Activated CD4-positive, CD25-positive, alpha-beta regulatory T cell treated with anti-CD3 and anti-CD28 coated beads, Interleukin-2, amount 50 U/mL, for 72 hours (primary cell): ENCODE measurements around the gene BNIP2.
"Not testable (repeated sequence)": the region's sequence is repeated elsewhere in the genome, so short reads cannot be mapped to it uniquely, and the experiment has no call there.

Experiments used
- DNase-seq: peaks from one replicate; pipeline ENCODE4 v3.0.0; 2021

BNIP2 gene, protein sequence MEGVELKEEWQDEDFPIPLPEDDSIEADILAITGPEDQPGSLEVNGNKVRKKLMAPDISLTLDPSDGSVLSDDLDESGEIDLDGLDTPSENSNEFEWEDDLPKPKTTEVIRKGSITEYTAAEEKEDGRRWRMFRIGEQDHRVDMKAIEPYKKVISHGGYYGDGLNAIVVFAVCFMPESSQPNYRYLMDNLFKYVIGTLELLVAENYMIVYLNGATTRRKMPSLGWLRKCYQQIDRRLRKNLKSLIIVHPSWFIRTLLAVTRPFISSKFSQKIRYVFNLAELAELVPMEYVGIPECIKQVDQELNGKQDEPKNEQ

DNA sequence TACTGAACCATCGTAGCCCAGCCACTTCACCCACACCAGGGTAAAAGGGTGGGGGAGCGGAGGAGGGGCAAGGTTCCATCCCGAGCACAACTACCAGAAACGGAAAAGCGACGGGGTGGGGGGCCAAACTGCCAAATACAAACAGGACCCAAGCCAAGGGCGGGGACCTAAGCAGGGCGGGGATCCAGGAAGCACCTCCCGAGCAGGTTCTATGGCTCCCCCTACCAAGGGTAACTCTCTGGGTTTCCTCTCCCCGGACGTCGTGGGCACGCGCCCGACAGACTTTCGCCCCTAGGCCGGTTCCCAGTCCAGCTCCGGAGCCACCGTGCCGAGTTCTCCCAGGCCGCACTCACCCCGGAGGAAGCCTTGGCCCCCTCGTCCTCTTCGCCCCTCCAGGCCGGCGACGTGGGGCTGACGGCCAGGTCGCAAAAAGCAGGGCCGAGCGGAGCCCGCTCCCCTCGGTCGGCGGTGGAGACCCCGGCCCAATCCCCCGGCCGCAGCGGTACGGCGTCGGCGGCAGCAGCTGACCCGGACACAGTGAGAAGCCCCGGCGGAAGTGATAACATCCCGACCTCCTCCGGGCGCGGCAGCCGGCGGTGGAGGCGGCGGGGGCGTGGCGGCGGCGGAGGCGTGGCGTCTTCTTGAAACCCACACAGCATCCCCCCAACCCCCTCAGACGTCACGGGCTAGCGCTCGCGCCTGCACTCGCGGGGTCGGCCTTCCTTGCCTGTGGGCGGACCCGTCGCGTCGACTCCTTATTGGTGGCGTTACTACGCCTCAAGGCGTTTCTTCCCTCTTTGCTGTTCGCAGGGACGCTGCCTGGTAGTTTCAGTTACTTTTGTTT, at the start of gene BNIP2:
TSS of gene BNIP2 (minus strand) at position 539 of the 844 bp plus-strand sequence. CDS start 6,863 bp downstream, outside the sequence.
- peak; percentile 98 for DNase-seq

DNA sequence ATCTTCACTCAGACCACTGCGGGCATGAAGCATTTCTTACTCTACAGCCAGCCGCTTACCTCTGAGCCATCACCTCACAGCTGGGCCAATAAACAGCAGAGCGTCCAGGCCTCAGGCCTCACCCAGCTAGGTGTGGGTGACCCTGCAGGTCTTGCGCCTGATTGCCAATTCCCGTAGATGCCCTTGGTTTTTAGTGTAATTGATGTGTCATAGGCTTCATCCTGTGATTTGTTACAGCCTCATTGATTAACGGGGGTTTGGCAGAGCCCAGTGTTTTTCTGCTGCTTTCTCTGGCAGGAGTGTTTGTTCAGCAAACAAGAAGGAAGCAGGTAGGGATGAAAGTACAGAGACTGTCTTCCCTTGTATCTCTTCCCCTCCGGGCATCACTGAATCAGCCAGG, 49.6 kb upstream of the BNIP2 start:
- no peak for DNase-seq

DNA sequence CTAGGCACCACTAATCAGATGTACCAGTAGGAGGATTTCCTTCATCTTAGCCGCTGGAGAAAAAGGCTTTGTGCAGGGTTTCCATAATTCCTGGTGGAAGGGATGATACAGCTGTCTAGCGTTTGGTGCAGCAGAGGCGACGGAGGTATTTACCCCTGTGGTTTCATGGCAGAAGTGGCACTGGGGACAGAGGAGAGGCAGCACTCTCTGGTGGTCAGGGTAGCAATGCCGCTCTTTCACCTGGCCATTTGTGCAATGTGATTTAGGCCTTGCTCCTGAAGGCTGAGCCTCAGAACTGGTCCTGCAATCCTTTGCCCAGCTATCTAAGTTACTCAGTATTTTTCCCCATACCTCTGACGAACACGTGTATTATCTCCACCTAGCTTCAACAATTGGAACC, 47.1 kb upstream of the BNIP2 start:
- no peak for DNase-seq

DNA sequence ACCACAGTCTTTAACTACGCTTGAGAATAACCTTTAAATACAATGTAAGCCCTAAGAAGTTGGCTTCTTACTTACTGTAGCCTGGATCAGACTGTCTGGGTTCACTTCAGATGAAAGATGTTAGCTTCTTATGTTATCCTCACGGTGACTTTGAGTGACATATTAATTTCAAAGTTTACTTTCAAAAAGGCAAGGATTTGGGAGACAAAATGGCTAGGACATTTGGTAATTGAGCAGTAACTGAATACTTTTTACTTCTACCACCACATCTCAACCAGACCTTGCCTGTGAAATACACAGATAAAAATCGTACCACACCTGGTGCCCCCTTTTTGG, 36.0 kb upstream of the BNIP2 start:
- DNase-seq: no peak

DNA sequence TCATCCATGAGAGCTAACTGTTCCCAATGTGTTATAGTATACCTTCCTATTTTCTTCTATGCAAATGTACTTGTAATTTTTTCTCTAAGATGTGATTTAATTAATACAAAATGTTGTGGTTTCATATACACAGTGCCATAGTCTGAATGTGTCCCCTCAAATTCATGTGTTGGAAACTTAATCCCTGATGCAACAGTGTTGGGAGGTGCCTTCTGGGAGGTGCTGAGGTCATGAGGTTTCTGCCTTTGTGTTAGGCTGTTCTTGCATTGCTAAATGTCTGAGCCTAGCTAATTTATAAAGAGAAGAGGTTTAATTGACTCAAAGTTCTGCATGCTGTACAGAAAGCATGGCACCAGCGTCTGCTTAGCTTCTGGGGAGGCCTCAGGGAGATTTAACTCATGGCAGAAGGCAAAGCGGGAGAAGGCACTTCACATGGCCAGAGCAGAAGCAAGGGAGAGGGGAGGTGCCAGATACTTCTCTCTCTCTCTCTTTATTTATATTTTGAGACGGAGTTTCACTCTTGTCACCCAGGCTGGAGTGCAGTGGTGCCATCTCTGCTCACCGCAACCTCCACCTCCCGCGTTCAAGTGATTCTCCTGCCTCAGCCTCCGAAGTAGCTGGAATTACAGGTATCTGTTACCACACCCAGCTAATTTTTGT, 34.7 kb upstream of the BNIP2 start:
- no peak for DNase-seq

DNA sequence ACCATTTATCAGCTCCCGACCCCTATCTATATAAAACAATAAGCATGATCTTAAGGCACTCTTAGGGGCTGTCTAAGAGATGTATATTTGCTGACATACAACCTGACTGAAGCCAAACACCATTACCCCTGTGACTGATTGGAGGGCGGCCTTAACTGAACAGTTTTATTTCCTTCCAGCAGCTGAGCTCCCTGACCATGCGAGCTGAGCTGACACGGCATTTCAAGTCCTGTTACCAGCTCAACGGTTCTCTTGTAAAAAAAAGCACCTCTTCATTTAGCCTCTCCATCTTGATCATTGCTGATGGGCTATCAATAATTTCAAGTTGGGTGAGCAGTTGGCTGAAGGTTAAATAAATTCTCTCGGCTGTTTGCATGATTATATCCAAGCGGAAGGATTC, 33.4 kb upstream of the BNIP2 start:
- no peak for DNase-seq

DNA sequence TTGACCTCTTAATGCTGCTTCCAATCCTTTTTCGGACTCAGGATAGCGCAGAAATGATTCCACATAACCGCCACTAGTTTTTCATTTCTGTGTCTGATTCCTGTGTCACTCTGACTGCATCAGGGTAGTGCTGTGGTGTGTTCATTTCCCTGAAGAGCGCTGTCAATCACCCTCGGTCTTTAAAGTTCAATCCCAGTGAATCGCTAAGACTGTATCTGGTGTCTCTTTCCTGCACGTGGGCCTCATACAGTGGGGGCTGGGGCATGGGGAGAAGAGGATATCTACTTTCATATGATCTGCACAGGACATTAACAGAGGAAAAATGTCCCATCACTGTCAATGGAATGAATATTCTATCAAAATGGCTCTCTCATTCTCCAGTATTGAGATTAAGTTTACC, 32.9 kb upstream of the BNIP2 start:
- no peak for DNase-seq

DNA sequence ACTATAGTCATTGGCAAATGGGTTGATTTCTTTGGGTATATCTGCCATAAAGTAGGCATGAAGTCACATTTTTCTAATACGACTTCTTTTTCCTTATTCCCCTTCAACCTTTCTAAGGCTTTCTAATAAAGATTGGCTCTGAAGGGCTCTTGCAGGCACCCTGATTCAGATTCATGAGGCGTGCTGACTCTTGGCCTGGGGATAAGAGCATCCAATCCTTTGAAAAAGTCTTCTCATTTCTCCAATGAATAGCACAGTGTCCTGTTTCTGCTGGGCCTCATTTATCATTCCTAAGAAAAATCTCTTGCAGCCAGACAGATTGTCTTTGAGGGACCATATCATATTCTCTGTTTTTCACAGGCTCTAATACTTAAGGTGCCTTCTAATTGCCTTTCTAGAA, 32.3 kb upstream of the BNIP2 start:
- no peak for DNase-seq

DNA sequence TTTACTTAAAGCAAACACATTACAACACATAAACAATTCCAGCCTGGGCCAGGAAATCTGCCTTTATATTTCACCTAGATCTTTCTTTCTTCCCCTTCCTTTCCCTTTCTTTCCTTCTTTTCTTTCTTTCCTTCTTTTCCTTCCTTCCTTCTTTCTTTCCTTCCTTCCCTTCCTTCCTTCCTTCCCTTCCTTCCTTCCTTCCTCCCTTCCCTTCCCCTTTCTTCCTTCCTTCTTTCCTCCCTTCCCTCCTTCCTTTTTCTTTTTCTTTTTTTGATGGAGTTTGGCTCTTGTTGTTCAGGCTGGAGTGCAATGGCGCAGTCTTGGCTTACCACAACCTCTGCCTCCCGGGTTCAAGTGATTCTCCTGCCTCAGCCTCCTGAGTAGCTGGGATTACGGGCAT, 24.1 kb upstream of the BNIP2 start:
- no peak for DNase-seq

DNA sequence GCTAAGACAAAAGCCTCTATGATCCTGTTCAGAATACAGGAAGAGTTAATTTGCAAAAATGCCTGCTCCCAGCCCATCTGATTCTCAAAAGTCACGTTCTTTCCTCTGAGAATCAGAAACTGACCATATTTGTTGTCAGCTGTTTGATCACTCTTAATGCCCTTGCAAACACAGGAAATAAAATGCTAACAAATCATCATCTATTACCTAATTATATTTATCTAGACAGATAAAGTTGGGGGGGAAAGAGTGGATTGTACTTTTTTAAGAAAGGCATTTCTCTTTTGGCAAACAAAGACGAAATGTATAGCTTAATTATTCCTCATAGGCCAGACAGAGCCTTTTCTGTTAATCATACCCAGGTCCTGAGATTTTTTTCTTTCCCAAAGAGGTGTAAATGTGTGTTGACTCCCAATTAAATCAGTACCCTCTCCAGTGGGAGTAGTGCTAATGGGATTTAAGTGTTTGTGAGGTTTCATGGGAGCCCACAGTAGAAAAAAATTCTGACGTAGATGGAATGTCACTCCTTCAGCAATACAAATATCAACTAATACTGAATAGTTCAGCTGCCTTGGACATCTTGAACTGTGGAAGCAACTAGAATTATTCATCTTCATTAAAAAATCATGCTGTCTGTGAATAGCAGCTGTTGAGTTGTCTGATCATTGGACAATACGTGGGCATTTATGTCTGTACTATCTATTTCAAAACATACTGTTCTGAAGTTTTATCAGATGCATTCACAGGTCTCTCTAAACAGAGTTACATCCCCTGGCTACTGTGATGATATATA, 22.5 kb upstream of the BNIP2 start:
- no peak for DNase-seq

DNA sequence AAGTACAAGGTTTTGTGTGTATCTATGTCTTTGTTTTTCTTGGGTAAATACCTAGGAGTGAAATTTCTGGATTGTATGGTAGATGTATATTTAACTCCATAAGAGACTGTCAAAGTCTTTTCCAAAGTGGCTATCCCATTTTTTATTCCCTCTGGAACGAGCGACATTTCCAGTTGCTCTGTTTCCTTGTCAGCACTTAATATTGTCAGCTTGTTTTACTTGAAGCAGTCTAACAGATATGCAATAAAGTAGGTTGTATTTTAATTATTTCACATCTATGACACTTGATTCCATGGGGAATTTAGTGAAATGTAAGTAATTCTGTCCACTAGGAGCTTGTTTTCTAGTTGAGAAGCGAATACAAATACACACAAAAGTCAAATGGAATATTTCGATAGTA, 18.5 kb upstream of the BNIP2 start:
- no peak for DNase-seq

DNA sequence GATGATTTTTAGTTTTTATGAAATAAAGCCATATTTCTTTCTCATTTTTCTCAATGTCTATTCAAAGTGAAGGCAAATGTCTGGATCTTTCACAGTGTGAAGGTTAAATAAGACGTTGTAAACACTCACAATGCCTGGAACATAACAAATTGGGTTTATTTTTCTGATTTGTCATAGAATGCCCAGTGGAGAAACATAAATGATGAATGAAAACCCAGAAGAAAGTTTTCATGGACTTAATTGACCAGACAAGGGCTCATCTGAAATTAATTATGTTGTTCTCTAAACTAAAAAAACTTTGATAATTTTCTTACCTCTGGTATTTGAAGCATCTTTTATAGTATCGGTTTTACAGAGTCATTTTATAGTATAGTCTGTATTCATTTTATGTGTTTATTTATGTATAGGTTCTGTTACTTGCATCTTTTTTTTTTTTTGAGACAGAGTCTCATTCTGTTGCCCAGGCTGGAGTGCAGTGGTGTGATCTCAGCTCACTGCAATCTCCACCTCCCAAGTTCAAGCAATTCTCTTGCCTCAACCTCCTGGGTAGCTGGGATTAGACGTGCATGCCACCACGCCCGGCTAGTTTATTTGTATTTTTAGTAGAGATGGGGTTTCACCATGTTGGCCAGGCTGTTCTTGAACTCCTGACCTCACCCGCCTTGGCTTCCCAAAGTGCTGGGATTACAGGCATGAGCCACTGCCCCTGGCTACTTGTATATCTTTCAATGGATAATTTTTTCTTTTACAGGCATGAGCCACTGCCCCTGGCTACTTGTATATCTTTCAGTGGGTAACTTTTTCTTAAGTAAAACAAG, 15.1 kb upstream of the BNIP2 start:
- DNase-seq: no peak

DNA sequence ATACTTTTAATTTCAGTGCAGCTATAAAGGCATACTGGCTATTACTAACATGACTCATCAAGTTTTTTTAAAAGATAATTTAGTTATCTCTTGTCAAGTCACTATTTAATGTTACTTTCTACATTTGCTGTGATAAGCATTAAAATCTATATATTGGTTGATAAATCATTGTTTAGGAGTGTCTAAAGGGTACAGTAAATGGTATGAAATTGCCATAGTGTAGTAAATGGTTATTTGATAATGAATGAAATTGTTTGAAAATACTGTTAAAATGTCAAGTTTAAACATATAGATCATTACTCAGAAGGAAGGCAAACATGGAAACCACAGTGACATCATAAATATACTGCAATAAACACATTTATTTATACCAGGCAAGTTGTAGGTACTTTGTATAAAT, 13.2 kb upstream of the BNIP2 start:
- no peak for DNase-seq

DNA sequence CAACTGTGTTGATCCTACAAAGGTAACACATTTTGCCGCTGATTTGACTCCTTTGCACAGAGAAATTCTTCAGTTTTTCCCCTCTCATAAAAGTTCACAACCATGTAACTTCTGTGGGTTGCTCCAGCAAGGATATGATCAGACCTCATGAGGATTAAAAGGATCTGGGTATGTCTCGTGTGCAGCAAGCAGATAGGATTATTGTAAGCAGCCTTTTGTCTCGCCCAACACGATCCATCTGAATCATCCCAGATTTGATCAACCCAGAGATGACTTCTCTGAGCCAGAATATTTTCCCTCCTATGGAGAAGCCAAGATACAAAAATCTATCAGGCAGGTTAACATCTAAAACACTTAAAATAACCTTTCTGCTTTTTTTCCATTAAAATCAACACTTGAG, 12.8 kb upstream of the BNIP2 start:
- no peak for DNase-seq

DNA sequence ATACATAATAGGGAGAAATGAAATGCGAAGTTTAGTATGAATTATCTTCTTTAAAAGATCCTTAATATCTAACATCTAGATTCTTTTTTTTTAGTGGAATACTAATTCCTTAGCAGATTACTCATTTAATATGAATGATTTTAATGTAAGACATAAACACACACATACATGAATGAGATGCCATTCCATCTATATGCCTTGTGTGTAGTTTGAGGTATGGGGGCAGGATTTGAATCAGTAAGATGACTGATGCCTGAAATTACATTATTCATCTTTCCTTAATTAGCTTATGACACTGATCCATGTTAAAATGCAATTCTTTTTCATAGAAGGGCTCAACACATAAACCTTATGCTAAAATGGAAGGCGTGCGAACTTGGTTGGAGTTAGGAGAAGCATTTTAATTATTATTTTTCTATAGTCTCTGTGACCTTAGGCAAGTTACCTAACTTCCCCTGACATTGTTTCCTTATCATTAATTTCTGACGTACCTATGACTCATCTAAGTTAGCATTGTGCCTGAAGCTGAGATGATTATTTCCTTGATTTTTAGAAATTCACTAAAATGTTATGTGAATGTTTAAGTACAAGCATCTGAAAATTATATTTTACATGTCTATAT, 10.8 kb upstream of the BNIP2 start:
- DNase-seq: no peak

DNA sequence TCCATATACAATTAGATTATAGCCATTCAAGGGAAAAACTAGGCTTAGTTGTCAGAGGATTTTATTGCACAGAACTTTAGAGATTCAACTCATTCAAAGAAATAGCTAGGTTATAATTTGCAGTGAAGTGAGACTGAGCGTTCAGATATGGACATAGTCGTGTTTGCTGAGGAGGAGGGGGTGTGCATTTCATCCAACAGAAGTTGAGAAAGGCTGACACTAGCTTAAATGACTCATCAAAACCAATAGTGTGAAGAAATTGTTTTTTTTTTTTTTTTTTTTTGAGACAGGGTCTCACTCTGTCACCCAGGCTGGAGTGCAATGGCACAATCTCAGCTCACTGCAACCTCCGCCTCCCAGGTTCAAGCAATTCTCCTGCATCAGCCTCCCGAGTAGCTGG, 8.9 kb upstream of the BNIP2 start:
- DNase-seq: not testable (repeated sequence)

DNA sequence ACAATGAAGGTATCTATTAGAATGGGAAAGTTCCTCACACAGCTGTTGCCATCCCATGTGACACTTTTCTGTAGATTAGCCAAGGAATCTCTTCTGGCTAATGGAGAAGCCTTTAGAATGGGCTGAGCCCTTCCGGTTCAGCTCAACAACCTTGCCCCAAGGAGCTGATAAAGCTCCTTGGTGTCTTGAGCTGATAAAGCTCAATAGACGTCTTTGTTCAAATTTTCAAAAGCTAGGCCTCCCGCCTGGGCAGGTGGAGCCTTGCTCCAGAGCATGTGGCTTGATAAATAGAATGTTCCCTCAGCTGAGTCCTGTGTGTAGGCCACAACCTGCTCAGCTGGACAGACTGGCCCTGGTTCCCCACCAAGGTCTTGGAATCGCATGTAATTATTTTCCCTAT, 7.2 kb upstream of the BNIP2 start:
- DNase-seq: no peak

DNA sequence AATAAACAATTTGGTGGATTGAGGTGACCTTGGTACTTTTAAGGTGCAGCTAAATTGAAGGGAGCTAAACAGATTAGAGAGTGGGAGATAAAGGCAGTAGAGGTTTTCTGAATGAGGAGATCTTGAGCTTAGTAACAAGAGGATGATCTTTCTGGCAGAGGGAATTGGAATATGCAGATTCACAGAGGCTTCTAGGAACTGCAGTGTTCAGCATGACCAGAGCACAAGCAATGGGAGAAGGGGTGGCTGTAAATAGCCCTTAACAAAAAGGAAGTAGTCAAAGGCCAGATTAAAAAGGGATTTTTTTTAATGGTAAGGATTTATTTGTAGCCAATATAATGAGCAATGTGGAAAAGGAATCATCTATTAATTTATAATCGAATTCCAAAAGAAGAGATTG, 5.7 kb upstream of the BNIP2 start:
- DNase-seq: no peak

DNA sequence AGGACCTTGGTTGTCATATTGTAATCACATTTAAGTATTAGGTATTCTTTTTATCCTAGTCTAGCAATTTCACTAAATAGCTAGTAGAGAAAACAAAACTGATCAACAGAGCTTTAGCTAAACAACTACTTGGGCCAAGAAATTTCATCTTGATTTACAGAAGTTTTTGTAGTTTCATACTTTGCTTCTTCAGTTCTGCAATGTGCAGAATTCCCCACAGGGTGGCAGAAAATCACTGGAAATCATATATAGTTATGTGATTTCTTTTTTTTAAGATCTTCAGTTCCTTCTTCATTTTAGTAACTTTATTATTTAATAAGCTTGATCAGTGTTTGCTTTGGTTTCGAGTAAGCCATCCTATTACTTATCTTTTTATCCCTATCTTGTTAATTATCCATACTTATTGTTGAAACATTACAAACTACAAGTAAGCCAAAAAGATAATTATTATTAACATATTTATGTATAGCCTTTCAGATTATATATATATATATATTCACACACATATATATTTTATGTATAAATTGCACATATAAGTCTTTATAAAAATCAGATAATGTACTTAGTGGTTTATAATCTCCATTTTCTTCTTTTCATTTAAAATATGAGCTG, 2.2 kb upstream of the BNIP2 start:
- DNase-seq: no peak

DNA sequence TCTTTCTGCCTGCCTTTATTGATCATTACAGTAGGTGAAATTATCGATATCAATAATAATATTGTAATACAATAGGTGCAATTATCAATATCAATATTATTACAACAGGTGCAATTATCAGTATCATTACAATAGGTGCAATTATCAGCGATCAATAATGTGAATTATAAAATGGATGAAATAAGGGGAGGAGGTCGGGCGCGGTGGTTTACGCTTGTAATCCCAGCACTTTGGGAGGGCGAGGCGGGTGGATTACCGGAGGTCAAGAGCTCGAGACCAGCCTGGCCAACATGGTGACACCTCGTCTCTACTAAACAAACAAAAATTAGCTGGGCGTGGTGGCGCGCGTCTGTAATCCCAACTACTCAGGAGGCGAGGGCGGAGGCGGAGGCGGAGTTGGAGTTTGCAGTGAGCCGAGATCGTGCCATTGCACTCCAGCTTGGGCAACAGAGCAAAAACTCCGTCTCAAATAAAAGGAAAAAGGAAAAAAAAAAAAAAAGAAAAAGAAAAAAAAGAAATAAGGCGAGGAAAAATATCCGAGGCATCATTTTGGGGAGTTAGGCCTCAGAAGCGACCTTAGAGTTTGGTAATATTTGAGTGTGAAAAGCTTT, 611 bp upstream of the BNIP2 start:
- DNase-seq: peak; percentile 63

DNA sequence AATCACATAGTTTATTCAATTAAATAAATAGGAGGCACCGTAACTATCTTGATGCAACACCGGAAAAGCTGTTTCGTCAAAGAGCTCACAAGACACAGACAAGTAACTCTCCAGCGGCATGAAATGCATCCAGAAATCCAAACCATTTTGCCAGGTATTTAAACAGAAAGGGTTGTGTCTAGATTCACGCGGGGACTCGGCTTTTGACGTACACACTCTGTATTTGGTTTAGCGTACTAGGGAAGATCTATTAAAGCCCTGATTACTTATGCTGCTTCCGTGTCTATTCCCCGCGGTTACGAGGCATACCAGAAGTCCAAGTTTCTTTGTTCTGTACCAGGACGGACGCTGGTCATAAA, 718 bp downstream of the BNIP2 start:
- DNase-seq: no peak
